Testis (tissue), 3 donors: ENCODE data around the gene STAT6. TPM values are rescaled to one million over a fixed set of nuclear protein-coding genes. Genes with fewer than 3 reads are reported as not detected.

Source experiments
- DNase-seq: peaks from one replicate; pipeline ENCODE4 v3.0.0-alpha.2; 2019
- H3K27ac ChIP-seq, 2 donors: fragments of 200-600 bp; sonication (generic); one replicate each; pipeline ENCODE4 v1.5.1; 2019
- H3K27me3 ChIP-seq: fragments of 200-600 bp; sonication (generic); one replicate; pipeline ENCODE4 v1.5.1; 2019
- H3K36me3 ChIP-seq: fragments of 200-600 bp; sonication (generic); one replicate; pipeline ENCODE4 v1.5.1; 2017; ENCODE audit warnings: low read depth; ENCODE audit errors: missing control alignments
- H3K4me1 ChIP-seq: fragments of 200-600 bp; sonication (generic); one replicate; pipeline ENCODE4 v1.5.1; 2019
- H3K4me3 ChIP-seq, 2 donors: fragments of 200-600 bp; sonication (generic); one replicate each; pipeline ENCODE4 v1.5.1; 2017 to 2019
- H3K9me3 ChIP-seq: fragments of 200-600 bp; sonication (generic); one replicate; pipeline ENCODE4 v1.5.1; 2017
- CTCF ChIP-seq, 3 experiments: fragments of 450-650 bp in 2 of 3; fragments of 200-600 bp in 1 of 3; sonication (generic) in 1 of 3; IDR thresholded peaks; one replicate each; pipeline ENCODE4 v1.5.1; 2016 to 2019; ENCODE audit warnings: antibody characterized with exemption in 3 of 3, mild to moderate bottlenecking in 2 of 3, moderate library complexity in 1 of 3
- POLR2A ChIP-seq: fragments of 450-650 bp; IDR thresholded peaks from one replicate; pipeline ENCODE4 v1.6.1; 2017; ENCODE audit warnings: antibody characterized with exemption, mild to moderate bottlenecking, moderate library complexity
- WGBS, 2 donors: methylation state at CpG; one replicate each; pipeline ENCODE4 v1.1.5; 2018; 5-methylcytosine and 5-hydroxymethylcytosine counted together
- intact Hi-C: fragments of 100-400 bp; cut with DNase I; formaldehyde crosslinking; loops from one replicate; pipeline ENCODE4 v1.15.1; 2023; ENCODE audit warnings: low total_unique reads
- polyA plus RNA-seq: library from polyadenylated mRNA; stranded (reverse); fragments of 350-450 nt; fragmentation: Illumina TruSeq; extraction: RNeasy Lipid Tissue Mini Kit (QIAGEN cat#74804); gene quantifications from one replicate; pipeline ENCODE4 v1.2.3, GENCODE V29; 2014; ENCODE audit warnings: low read depth, low replicate concordance; ENCODE audit not compliant: insufficient read depth
- total RNA-seq, 2 donors: library from RNA; depleted of rRNA; stranded (reverse); fragments of >200 nt; gene quantifications; one replicate each; pipeline ENCODE4 v1.2.3, GENCODE V29; 2016

The STAT6 gene
- total and polyA plus RNA-seq, 3 donors from 2014 or later = 53.2 to 81.5 (median 66.2) TPM

GRCh38 chr12:57089271-57090245 is 21.6 kb downstream of the STAT6 start:
- H3K27ac ChIP-seq = peak overlapping the region; percentile 96 to 100
- intact Hi-C loops = no loop called here
- TF ChIP-seq CTCF (IDR thresholded peaks at IDR 0.05) (no peak), POLR2A (no peak)
- no peaks in the 10 kb centered on the region for H3K27me3 ChIP-seq
- peaks cover 50% of the 10 kb centered on the region for H3K4me1 ChIP-seq
- peak overlapping the region; percentile 80 to 88 for H3K4me3 ChIP-seq
- peak; percentile 87 for DNase-seq
- no peaks in the 10 kb centered on the region for H3K9me3 ChIP-seq
- no peaks in the 10 kb centered on the region for H3K36me3 ChIP-seq
- WGBS, 2 donors = 0% methylated on average over 27 to 44 of the region's 45 CpGs

- H3K27me3 ChIP-seq = no peaks in the 10 kb centered on the region
- H3K36me3 ChIP-seq = no peaks in the 10 kb centered on the region
- H3K9me3 ChIP-seq = no peaks in the 10 kb centered on the region
- H3K4me3 ChIP-seq = peak within 1 kb of the TSS; percentile 80 to 88
- intact Hi-C loops = no loop called here
- TF ChIP-seq CTCF (IDR thresholded peaks at IDR 0.05) (peak in 1 of 3 experiments; percentile 11), POLR2A (peak; percentile 16)
- peaks cover 41% of the 10 kb centered on the region for H3K4me1 ChIP-seq
- WGBS, 2 donors = 1% methylated on average over 18 to 89 of the region's 91 CpGs
- DNase-seq = peak; percentile 96
- H3K27ac ChIP-seq = peak within 1 kb of the TSS; percentile 96 to 100
Measured at GRCh38 chr12:57088354-57089270, 22.6 kb downstream of the STAT6 start, which contains the start of gene NAB2. Gene NAB2 (plus strand): TSS chr12:57089114. CDS start chr12:57089272, 158 bp downstream.

DNA sequence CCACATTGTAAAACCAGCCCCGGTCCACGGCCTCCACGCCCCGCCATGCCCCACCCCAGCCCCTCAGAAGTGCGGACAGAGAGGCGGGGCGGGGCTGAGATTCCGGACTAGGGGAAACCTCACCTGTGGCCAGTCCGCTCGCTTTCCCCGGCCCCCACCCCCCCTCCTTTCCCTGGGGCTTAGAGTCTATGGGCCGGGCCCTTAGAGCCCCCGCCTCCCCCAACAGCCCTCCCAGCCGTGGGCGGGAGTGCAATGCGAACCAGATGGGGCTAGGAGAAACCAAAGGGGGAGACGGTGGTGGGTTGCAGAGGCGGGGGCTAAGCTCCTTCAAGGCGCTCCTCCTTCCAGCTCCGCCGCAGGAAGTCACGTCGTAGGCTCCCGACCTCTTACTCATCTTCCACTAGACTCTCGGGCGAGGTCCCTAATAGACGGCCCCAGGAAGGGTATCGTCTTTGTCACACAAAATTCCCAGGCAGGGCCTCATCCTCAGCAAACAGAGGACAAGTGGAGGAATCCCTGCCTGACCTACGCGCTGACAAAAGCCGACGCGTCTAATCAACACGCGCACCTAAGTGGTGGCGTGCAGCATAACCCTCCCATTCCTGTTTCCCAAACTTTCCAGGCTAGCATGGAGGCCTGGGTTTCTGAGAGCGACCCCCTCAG is 23.3 kb downstream of the STAT6 start:
- peak overlapping the region; percentile 80 to 88 for H3K4me3 ChIP-seq
- H3K4me1 ChIP-seq = peaks cover 33% of the 10 kb centered on the region
- 0% methylated on average over 17 to 37 of the region's 37 CpGs for WGBS, 2 donors
- no peaks in the 10 kb centered on the region for H3K36me3 ChIP-seq
- H3K27me3 ChIP-seq = no peaks in the 10 kb centered on the region
- peak; percentile 86 for DNase-seq
- H3K27ac ChIP-seq = peak overlapping the region; percentile 96 to 100
- intact Hi-C loops = no loop called here
- no peaks in the 10 kb centered on the region for H3K9me3 ChIP-seq
- TF ChIP-seq CTCF (IDR thresholded peaks at IDR 0.05) (no peak), POLR2A (no peak)

DNA sequence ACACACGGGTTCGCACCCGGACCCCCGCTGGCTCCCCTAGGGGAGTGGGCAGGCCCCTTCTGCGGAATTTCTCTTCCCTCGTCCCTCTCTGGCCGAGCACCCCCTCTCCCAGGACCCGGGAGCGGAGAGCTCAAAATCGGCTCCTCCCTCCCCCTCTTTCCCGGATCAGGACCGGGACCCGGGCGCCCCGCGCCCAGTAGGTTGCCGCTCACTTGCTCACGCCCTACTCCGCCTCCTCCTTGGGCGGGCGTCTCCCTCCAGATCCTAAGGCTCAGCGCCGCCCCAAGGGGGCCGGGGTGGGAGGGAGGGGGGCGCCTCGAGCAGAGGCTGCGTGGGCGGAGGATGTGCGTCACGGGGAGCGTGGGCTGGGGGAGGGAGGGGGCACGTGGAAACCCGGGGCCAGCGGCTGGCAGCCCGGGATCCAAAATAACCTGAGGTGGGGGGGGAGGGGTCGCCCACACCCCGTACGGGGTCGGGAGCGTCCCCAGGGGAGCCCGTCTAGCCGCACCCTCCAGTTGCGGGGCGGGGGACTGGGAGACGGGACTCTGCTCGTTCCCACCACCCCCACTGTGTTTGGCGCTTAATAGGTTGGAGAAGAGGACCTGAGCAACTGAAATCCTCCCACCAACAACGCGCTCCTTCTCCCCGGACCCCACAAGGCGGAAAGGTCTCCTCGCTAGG is 24.0 kb downstream of the STAT6 start:
- peak overlapping the region; percentile 80 to 88 for H3K4me3 ChIP-seq
- TF ChIP-seq POLR2A (peak; percentile 55), CTCF (IDR thresholded peaks at IDR 0.05) (no peak)
- peak overlapping the region; percentile 96 to 100 for H3K27ac ChIP-seq
- H3K4me1 ChIP-seq = peaks cover 27% of the 10 kb centered on the region
- H3K9me3 ChIP-seq = no peaks in the 10 kb centered on the region
- no peaks in the 10 kb centered on the region for H3K36me3 ChIP-seq
- intact Hi-C loops = no loop called here
- WGBS, 2 donors = 0% methylated on average over 7 to 34 of the region's 52 CpGs
- no peaks in the 10 kb centered on the region for H3K27me3 ChIP-seq
- DNase-seq = peak; percentile 92
